H1 (cell line): ENCODE data around the gene CCDC83. TPM values are rescaled to one million over a fixed set of nuclear protein-coding genes. Genes with fewer than 3 reads are reported as not detected.

Experiments used
- CTCF ChIA-PET: fragments of 300-600 bp; sonication (Branson Sonifier 250); formaldehyde crosslinking; loops from one replicate; lab custom pipeline; 2021; ENCODE audit not compliant: partially characterized antibody; lab: Charles Lee
- POLR2A ChIA-PET: fragments of 300-600 bp; sonication (Branson Sonifier 250); formaldehyde crosslinking; loops from one replicate; lab custom pipeline; 2021; ENCODE audit warnings: inconsistent platforms; ENCODE audit not compliant: partially characterized antibody; lab: Charles Lee
- DNase-seq, 2 experiments: peaks; one replicate each; pipeline versions ENCODE4 v3.0.0 to v3.0.0-alpha.2; 2010 to 2022; ENCODE audit warnings: low spot score in 2 of 2, low read depth in 1 of 2, mixed read lengths in 1 of 2
- FAIRE-seq: peaks from 2 replicates; lab custom pipeline; 2011; peaks lifted over from hg19 to GRCh38; lab: Jason Lieb, UNC
- H2AFZ ChIP-seq: 2 replicates; pipeline ENCODE4 v1.8.1; 2012; ENCODE audit warnings: low read length, inconsistent platforms
- H2AK5ac ChIP-seq: 2 replicates; pipeline ENCODE4 v1.6.1; 2013; ENCODE audit warnings: low read depth, low read length
- H2BK120ac ChIP-seq: replicated peaks from 2 replicates; pipeline ENCODE3; 2013; ENCODE audit warnings: low read depth, low read length, inconsistent platforms
- H2BK12ac ChIP-seq: 2 replicates; pipeline ENCODE4 v1.6.1; 2013; ENCODE audit warnings: low read depth, low read length
- H2BK15ac ChIP-seq: 2 replicates; pipeline ENCODE4 v1.6.1; 2013; ENCODE audit warnings: low read length
- H2BK20ac ChIP-seq: 2 replicates; pipeline ENCODE4 v1.6.1; 2013; ENCODE audit warnings: low read length
- H2BK5ac ChIP-seq: 2 replicates; pipeline ENCODE4 v1.6.1; 2013; ENCODE audit warnings: low read depth, low read length
- H3K14ac ChIP-seq: 2 replicates; pipeline ENCODE4 v1.6.1; 2013; ENCODE audit warnings: inconsistent platforms; ENCODE audit not compliant: insufficient read length
- H3K18ac ChIP-seq: 2 replicates; pipeline ENCODE4 v1.6.1; 2013; ENCODE audit warnings: low read length; ENCODE audit errors: extremely low read depth
- H3K23ac ChIP-seq: 2 replicates; pipeline ENCODE4 v1.6.1; 2013; ENCODE audit warnings: inconsistent platforms; ENCODE audit not compliant: insufficient read length
- H3K23me2 ChIP-seq: 2 replicates; pipeline ENCODE4 v1.6.1; 2013; ENCODE audit warnings: low read depth, low read length
- H3K27ac ChIP-seq: 2 replicates; pipeline ENCODE4 v1.6.1; 2011; ENCODE audit warnings: low read depth, low read length, inconsistent platforms
- H3K27me3 ChIP-seq, 4 experiments: replicated peaks in 1 of 4; 1 replicate in 1 of 4; 2 replicates in 3 of 4; pipeline versions ENCODE4 v1.6.1 to v1.8.1; 2011 to 2013; ENCODE audit warnings: low read length in 3 of 4, mild to moderate bottlenecking in 3 of 4, inconsistent platforms in 2 of 4, mixed read lengths in 2 of 4, moderate library complexity in 1 of 4; ENCODE audit not compliant: control insufficient read depth in 3 of 4, insufficient read depth in 3 of 4; ENCODE audit errors: extremely low read depth in 1 of 4
- H3K36me3 ChIP-seq, 4 experiments: 2 replicates each; pipeline versions ENCODE4 v1.6.1 to v1.8.1; 2011 to 2013; ENCODE audit warnings: mild to moderate bottlenecking in 4 of 4, low read length in 3 of 4, moderate library complexity in 2 of 4, control low read depth in 1 of 4, inconsistent platforms in 1 of 4; ENCODE audit not compliant: insufficient read depth in 4 of 4, control insufficient read depth in 2 of 4
- H3K4ac ChIP-seq: replicated peaks from 2 replicates; pipeline ENCODE3; 2013; ENCODE audit warnings: low read length, low read depth, mixed read lengths, inconsistent platforms; ENCODE audit not compliant: insufficient read length
- H3K4me1 ChIP-seq, 4 experiments: replicated peaks in 1 of 4; 1 replicate in 1 of 4; 2 replicates in 3 of 4; pipeline versions ENCODE4 v1.6.1 to v1.8.1; 2011 to 2013; ENCODE audit warnings: low read length in 3 of 4, inconsistent platforms in 2 of 4, mixed read lengths in 1 of 4; ENCODE audit not compliant: insufficient read depth in 4 of 4, control insufficient read depth in 3 of 4
- H3K4me2 ChIP-seq, 2 experiments: 2 replicates each; pipeline versions ENCODE4 v1.6.1 to v1.8.1; 2011 to 2013; ENCODE audit warnings: low read depth in 2 of 2, low read length in 2 of 2, control low read depth in 1 of 2, inconsistent platforms in 1 of 2, mild to moderate bottlenecking in 1 of 2; ENCODE audit not compliant: insufficient read depth in 1 of 2
- H3K4me3 ChIP-seq, 4 experiments: fragments of 200-600, 300-600 bp in 1 of 4; sonication (generic), shearing (Covaris generic), sonication (Bioruptor Twin) in 1 of 4; 2 replicates each; pipeline versions ENCODE4 v1.5.1 to v1.8.1; 2011 to 2016; ENCODE audit warnings: low read length in 4 of 4, low read depth in 3 of 4, control low read depth in 2 of 4, inconsistent platforms in 2 of 4, mild to moderate bottlenecking in 2 of 4, mixed read lengths in 1 of 4, moderate library complexity in 1 of 4; ENCODE audit not compliant: insufficient read depth in 2 of 4; ENCODE audit errors: extremely low read depth in 1 of 4
- H3K56ac ChIP-seq: replicated peaks from 2 replicates; pipeline ENCODE3; 2013; ENCODE audit warnings: low read depth, mild to moderate bottlenecking, mixed read lengths, low read length, inconsistent platforms; ENCODE audit not compliant: insufficient read length
- H3K79me1 ChIP-seq: 2 replicates; pipeline ENCODE4 v1.6.1; 2013; ENCODE audit warnings: low read depth, low read length, control low read depth
- H3K79me2 ChIP-seq, 2 experiments: 2 replicates each; pipeline versions ENCODE4 v1.6.1 to v1.8.1; 2012 to 2013; ENCODE audit warnings: low read length in 2 of 2, mild to moderate bottlenecking in 2 of 2, inconsistent platforms in 1 of 2; ENCODE audit not compliant: insufficient read depth in 2 of 2, control insufficient read depth in 1 of 2
- H3K9ac ChIP-seq, 4 experiments: replicated peaks in 1 of 4; 1 replicate in 1 of 4; 2 replicates in 3 of 4; pipeline versions ENCODE4 v1.6.1 to v1.8.1; 2011 to 2013; ENCODE audit warnings: low read depth in 3 of 4, low read length in 3 of 4, control low read depth in 2 of 4, mild to moderate bottlenecking in 2 of 4, moderate library complexity in 2 of 4, inconsistent platforms in 1 of 4; ENCODE audit errors: extremely low read depth in 1 of 4
- H3K9me3 ChIP-seq, 2 experiments: 2 replicates each; pipeline versions ENCODE4 v1.6.1 to v1.8.1; 2012 to 2013; ENCODE audit warnings: mild to moderate bottlenecking in 2 of 2, moderate library complexity in 2 of 2, control low read depth in 1 of 2, inconsistent platforms in 1 of 2, low read depth in 1 of 2, low read length in 1 of 2, mixed read lengths in 1 of 2; ENCODE audit not compliant: insufficient read depth in 2 of 2
- H4K20me1 ChIP-seq, 2 experiments: replicated peaks in 1 of 2; 2 replicates each; pipeline versions ENCODE3 to v1.8.1; 2011 to 2013; ENCODE audit warnings: inconsistent platforms in 2 of 2, low read length in 2 of 2, mild to moderate bottlenecking in 1 of 2; ENCODE audit not compliant: insufficient read depth in 2 of 2, control insufficient read depth in 1 of 2
- H4K5ac ChIP-seq: 2 replicates; pipeline ENCODE4 v1.6.1; 2013; ENCODE audit warnings: low read length, low read depth, mixed read lengths, inconsistent platforms; ENCODE audit not compliant: insufficient read length
- H4K8ac ChIP-seq: 2 replicates; pipeline ENCODE4 v1.8.0; 2013; ENCODE audit warnings: mild to moderate bottlenecking, moderate library complexity, low read length, inconsistent platforms; ENCODE audit not compliant: insufficient read depth; ENCODE audit errors: extremely low read depth
- H4K91ac ChIP-seq: replicated peaks from 2 replicates; pipeline ENCODE3; 2013; ENCODE audit warnings: low read length, mixed read lengths, inconsistent platforms; ENCODE audit not compliant: insufficient read length
- ASH2L ChIP-seq: fragments of 200-600, 300-600 bp; sonication (generic); IDR thresholded peaks from one replicate; pipeline ENCODE4 v1.7.1; 2017; ENCODE audit warnings: low read length
- CHD1 ChIP-seq: IDR thresholded peaks from 2 replicates; pipeline ENCODE4 v1.6.1; 2012; ENCODE audit warnings: low read depth, low read length, improper control_type of control experiment
- HDAC2 ChIP-seq, 2 experiments: fragments of 300-600 bp in 1 of 2; sonication (generic) in 1 of 2; IDR thresholded peaks; 2 replicates each; pipeline ENCODE4 v1.6.1; 2011 to 2012; ENCODE audit warnings: low read depth in 2 of 2, low read length in 2 of 2, mild to moderate bottlenecking in 2 of 2, moderate library complexity in 2 of 2, borderline replicate concordance in 1 of 2, inconsistent platforms in 1 of 2
- JUN ChIP-seq: IDR thresholded peaks from 2 replicates; pipeline ENCODE4 v1.6.1; 2011; ENCODE audit warnings: low read depth, mild to moderate bottlenecking, improper control_type of control experiment, low read length
- POLR2A ChIP-seq, 2 experiments: IDR thresholded peaks; 1 replicate in 1 of 2; 2 replicates in 1 of 2; pipeline ENCODE4 v1.6.1; 2011; ENCODE audit warnings: low read depth in 2 of 2, low read length in 2 of 2, mild to moderate bottlenecking in 2 of 2; ENCODE audit errors: control extremely low read depth in 1 of 2
- POU5F1 ChIP-seq: IDR thresholded peaks from 2 replicates; pipeline ENCODE4 v1.6.1; 2011; ENCODE audit warnings: low read depth, mild to moderate bottlenecking, low read length, moderate library complexity
- SIN3A ChIP-seq, 2 experiments: IDR thresholded peaks in 1 of 2; conservative IDR thresholded peaks in 1 of 2; 2 replicates each; pipeline ENCODE4 v1.6.1; 2011 to 2012; ENCODE audit warnings: low read length in 2 of 2, improper control_type of control experiment in 1 of 2, low read depth in 1 of 2, mild to moderate bottlenecking in 1 of 2
- WGBS, 2 experiments: shearing (Covaris generic) in 1 of 2; methylation state at CpG; one replicate each; pipeline versions ENCODE4 v1.1.6 to v1.1.7; 2013 to 2015; ENCODE audit warnings: low lambda C conversion rate in 2 of 2, mixed read lengths in 2 of 2, inconsistent platforms in 1 of 2, low coverage in 1 of 2, missing lambda C conversion rate in 1 of 2; ENCODE audit not compliant: insufficient replicate concordance in 2 of 2, insufficient coverage in 1 of 2, insufficient read length in 1 of 2; ENCODE audit errors: extremely low coverage in 1 of 2, missing lambda C conversion rate in 1 of 2; 5-methylcytosine and 5-hydroxymethylcytosine counted together
- polyA plus RNA-seq, 7 experiments: library from polyadenylated mRNA; depleted of rRNA in 3 of 7; stranded (reverse) in 5 of 7; unstranded in 2 of 7; fragments of >200 nt in 5 of 7; fragments of 200-250 nt in 2 of 7; gene quantifications; 1 replicate in 5 of 7; 2 replicates in 1 of 7; 4 replicates in 1 of 7; pipeline versions ENCODE4 v1.2.1 to v1.2.3, GENCODE V29; 2011 to 2013; ENCODE audit warnings: missing spikeins in 2 of 7, mixed read lengths in 2 of 7
- total RNA-seq: library from RNA; stranded (reverse); fragmentation: NEBNext Ultra II Directional; extraction: Animal tissue kit (Norgen Biotek cat#: 25700); gene quantifications from 2 replicates; pipeline ENCODE4 v1.2.1, GENCODE V29; 2021

CCDC83 gene
- total and polyA plus RNA-seq, 2 of the 8 experiments (the other 6 are each of a cell fraction or from before 2014, with no cell fraction given), result not detected

GRCh38 chr11:85867751-85868150 lies 12.6 kb downstream of the CCDC83 start:
- Histone ChIP-seq H3K4me2 (no peak overlapping the region), H3K4me3 (no peak overlapping the region), H4K5ac (no peak overlapping the region), H2BK12ac (no peak overlapping the region), H3K4me1 (no peaks in the 10 kb centered on the region)
- TF ChIP-seq HDAC2 (IDR thresholded peaks at IDR 0.05; ENCODE audit: borderline replicate concordance in 1 of 2, low read depth in 2 of 2, low read length in 2 of 2) (no peak), JUN (no peak), SIN3A (conservative IDR thresholded peaks at IDR 0.05 in 1 of 2, IDR thresholded peaks at IDR 0.05 in 1 of 2; ENCODE audit: low read depth in 1 of 2, low read length in 2 of 2) (no peak), POLR2A (IDR thresholded peaks at IDR 0.05; ENCODE audit: control extremely low read depth in 1 of 2, low read depth in 2 of 2, low read length in 2 of 2) (no peak), CHD1 (no peak), POU5F1 (no peak), ASH2L (no peak)
- TF ChIP-seq, all 59 proteins: peak for 0
- H3K4ac ChIP-seq, result no peak overlapping the region
- H3K23me2 ChIP-seq, result no peaks in the 10 kb centered on the region
- no peaks in the 10 kb centered on the region for H3K27me3 ChIP-seq
- H4K91ac ChIP-seq, result no peak overlapping the region
- CTCF ChIA-PET, result interaction anchor here (1.5 kb wide), 1 partner anchor 12 kb away, joined by 5 read pairs; the partner anchor contains the start of gene CCDC83
- H3K79me1 ChIP-seq, result no peaks in the 10 kb centered on the region
- no peak overlapping the region for H4K8ac ChIP-seq
- no peak overlapping the region for H2AFZ ChIP-seq
- no peaks in the 10 kb centered on the region for H3K36me3 ChIP-seq
- DNase-seq, result no peak
- H3K9ac ChIP-seq, result no peak overlapping the region
- H3K27ac ChIP-seq, result no peak overlapping the region
- POLR2A ChIA-PET, result no interaction called here
- H3K14ac ChIP-seq, result no peak overlapping the region
- 73% methylated on average over 3 of the region's 3 CpGs; no CpG with 5 or more reads in 1 of the 2 experiments for WGBS, 2 experiments
- no peak overlapping the region for H2BK120ac ChIP-seq
- no peak overlapping the region for H2BK15ac ChIP-seq
- no peak overlapping the region for H3K18ac ChIP-seq
- no peaks in the 10 kb centered on the region for H4K20me1 ChIP-seq
- no peaks in the 10 kb centered on the region for H3K9me3 ChIP-seq
- no peak overlapping the region for H3K56ac ChIP-seq
- no peak overlapping the region for H2AK5ac ChIP-seq
- no peak overlapping the region for H2BK20ac ChIP-seq
- no peak overlapping the region for H3K23ac ChIP-seq
- no peaks in the 10 kb centered on the region for H3K79me2 ChIP-seq
- FAIRE-seq, result no peak
- H2BK5ac ChIP-seq, result no peak overlapping the region
